ENCODE results near the gene CSNK2A1. TPM values are rescaled to one million over a fixed set of nuclear protein-coding genes. Genes with fewer than 3 reads are reported as not detected.

Gene CSNK2A1
- total RNA-seq, 1 donor: 84.8 TPM

GRCh38 chr20:568097-568652, 24.6 kb upstream of the CSNK2A1 start:
- DNase-seq (ENCODE audit: low read depth in 2 of 3, low spot score in 2 of 3): no peak

GRCh38 chr20:564192-564591, 20.6 kb upstream of the CSNK2A1 start:
- no peak for DNase-seq (ENCODE audit: low read depth in 2 of 3, low spot score in 2 of 3)

GRCh38 chr20:563187-563586, 19.6 kb upstream of the CSNK2A1 start:
- no peak for DNase-seq (ENCODE audit: low read depth in 2 of 3, low spot score in 2 of 3)

GRCh38 chr20:562232-562897, 18.8 kb upstream of the CSNK2A1 start:
- no peak for DNase-seq (ENCODE audit: low read depth in 2 of 3, low spot score in 2 of 3)

- DNase-seq (ENCODE audit: low read depth in 2 of 3, low spot score in 2 of 3): peak in 2 of 3 donors; percentile 64 to 86
Observed at GRCh38 chr20:561437-562231, 18.0 kb upstream of the CSNK2A1 start.

GRCh38 chr20:560680-561079, 17.1 kb upstream of the CSNK2A1 start:
- no peak for DNase-seq (ENCODE audit: low read depth in 2 of 3, low spot score in 2 of 3)

GRCh38 chr20:558117-558516, 14.5 kb upstream of the CSNK2A1 start:
- DNase-seq (ENCODE audit: low read depth in 2 of 3, low spot score in 2 of 3): no peak

- no peak for DNase-seq (ENCODE audit: low read depth in 2 of 3, low spot score in 2 of 3)
Observed at GRCh38 chr20:556984-557383, 13.4 kb upstream of the CSNK2A1 start.

- no peak for DNase-seq (ENCODE audit: low read depth in 2 of 3, low spot score in 2 of 3)
Observed at GRCh38 chr20:555976-556385, 12.4 kb upstream of the CSNK2A1 start.

- DNase-seq (ENCODE audit: low read depth in 2 of 3, low spot score in 2 of 3): no peak
Observed at GRCh38 chr20:550611-551010, 7.0 kb upstream of the CSNK2A1 start.

- no peak for DNase-seq (ENCODE audit: low read depth in 2 of 3, low spot score in 2 of 3)
Observed at GRCh38 chr20:549722-550496, 6.3 kb upstream of the CSNK2A1 start.

GRCh38 chr20:548906-549305, 5.3 kb upstream of the CSNK2A1 start:
- no peak for DNase-seq (ENCODE audit: low read depth in 2 of 3, low spot score in 2 of 3)

- DNase-seq (ENCODE audit: low read depth in 2 of 3, low spot score in 2 of 3): no peak
Observed at GRCh38 chr20:547394-547793, 3.8 kb upstream of the CSNK2A1 start.

- no peak for DNase-seq (ENCODE audit: low read depth in 2 of 3, low spot score in 2 of 3)
Observed at GRCh38 chr20:546353-546752, 2.8 kb upstream of the CSNK2A1 start.

GRCh38 chr20:544153-544725, 649 bp upstream of the CSNK2A1 start:
- no peak for DNase-seq (ENCODE audit: low read depth in 2 of 3, low spot score in 2 of 3)

GRCh38 chr20:542777-543368, 717 bp downstream of the CSNK2A1 start:
- peak in 2 of 3 donors; percentile 26 to 36 for DNase-seq (ENCODE audit: low read depth in 2 of 3, low spot score in 2 of 3)

- DNase-seq (ENCODE audit: low read depth in 2 of 3, low spot score in 2 of 3): no peak
Observed at GRCh38 chr20:540391-541201, 3.0 kb downstream of the CSNK2A1 start.

GRCh38 chr20:539848-540247, 3.7 kb downstream of the CSNK2A1 start:
- no peak for DNase-seq (ENCODE audit: low read depth in 2 of 3, low spot score in 2 of 3)

GRCh38 chr20:539191-539590, 4.4 kb downstream of the CSNK2A1 start:
- peak in 1 of 3 donors; percentile 34 for DNase-seq (ENCODE audit: low read depth in 2 of 3, low spot score in 2 of 3)

- no peak for DNase-seq (ENCODE audit: low read depth in 2 of 3, low spot score in 2 of 3)
Observed at GRCh38 chr20:537983-538382, 5.6 kb downstream of the CSNK2A1 start.
